Measurements from ENCODE around the gene CD22. TPM values are rescaled to one million over a fixed set of nuclear protein-coding genes. Genes with fewer than 3 reads are reported as not detected.

CD22 gene
- total RNA-seq, 1 experiment from 2014 or later = not detected

DNA sequence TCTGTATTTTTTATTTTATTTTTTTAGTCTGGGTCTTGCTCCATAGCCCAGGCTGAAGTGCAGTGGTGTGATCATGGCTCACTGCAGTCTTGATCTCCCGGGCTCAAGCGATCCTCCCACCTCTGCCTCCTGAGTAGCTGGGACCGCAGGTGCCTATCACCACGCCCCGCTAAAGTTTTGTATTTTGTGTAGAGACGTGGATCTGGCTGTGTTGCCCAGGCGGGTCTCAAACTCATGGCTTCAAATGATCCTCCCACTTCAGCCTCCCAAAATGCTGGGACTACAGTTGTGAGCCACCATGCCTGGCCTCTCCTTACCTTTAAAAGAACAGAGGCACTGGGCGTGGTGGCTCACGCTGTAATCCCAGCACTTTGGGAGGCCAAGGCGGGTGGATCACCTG is 41.3 kb upstream of the CD22 start:
- ChIA-PET CTCF (no interaction called here), POLR2A (no interaction called here)
- no TSS peak for BruUV-seq (replicated peaks)
- DNase-seq = no peak
- H3K27ac Mint-ChIP-seq (ENCODE audit: unreplicated experiment) = no peak overlapping the region
- Histone ChIP-seq H3K4me1 (no peaks in the 10 kb centered on the region), H3K4me3 (ENCODE audit: low read depth, low read length) (no peak overlapping the region), H3K27me3 (replicated peaks; ENCODE audit: control insufficient read depth, insufficient read depth, low read length) (no peaks in the 10 kb centered on the region; the same call in 1 of the 2 replicates), H3K36me3 (ENCODE audit: control insufficient read depth, insufficient read depth, low read length) (no peaks in the 10 kb centered on the region), H3K9me3 (no peaks in the 10 kb centered on the region)
- peaks cover under 1% of the 10 kb centered on the region for H3K36me3 Mint-ChIP-seq (ENCODE audit: insufficient read depth, unreplicated experiment)
- H3K27me3 Mint-ChIP-seq (ENCODE audit: insufficient read depth, unreplicated experiment) = peaks cover 5% of the 10 kb centered on the region
- intact Hi-C loops (cut with micrococcal nuclease; ENCODE audit: unreplicated experiment) = no loop called here
- TF ChIP-seq, protein P1, sequence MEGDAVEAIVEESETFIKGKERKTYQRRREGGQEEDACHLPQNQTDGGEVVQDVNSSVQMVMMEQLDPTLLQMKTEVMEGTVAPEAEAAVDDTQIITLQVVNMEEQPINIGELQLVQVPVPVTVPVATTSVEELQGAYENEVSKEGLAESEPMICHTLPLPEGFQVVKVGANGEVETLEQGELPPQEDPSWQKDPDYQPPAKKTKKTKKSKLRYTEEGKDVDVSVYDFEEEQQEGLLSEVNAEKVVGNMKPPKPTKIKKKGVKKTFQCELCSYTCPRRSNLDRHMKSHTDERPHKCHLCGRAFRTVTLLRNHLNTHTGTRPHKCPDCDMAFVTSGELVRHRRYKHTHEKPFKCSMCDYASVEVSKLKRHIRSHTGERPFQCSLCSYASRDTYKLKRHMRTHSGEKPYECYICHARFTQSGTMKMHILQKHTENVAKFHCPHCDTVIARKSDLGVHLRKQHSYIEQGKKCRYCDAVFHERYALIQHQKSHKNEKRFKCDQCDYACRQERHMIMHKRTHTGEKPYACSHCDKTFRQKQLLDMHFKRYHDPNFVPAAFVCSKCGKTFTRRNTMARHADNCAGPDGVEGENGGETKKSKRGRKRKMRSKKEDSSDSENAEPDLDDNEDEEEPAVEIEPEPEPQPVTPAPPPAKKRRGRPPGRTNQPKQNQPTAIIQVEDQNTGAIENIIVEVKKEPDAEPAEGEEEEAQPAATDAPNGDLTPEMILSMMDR (IDR thresholded peaks at IDR 0.05; ENCODE audit: insufficient read depth in 1 of 2, low read depth in 1 of 2, low read length in 1 of 2, severe bottlenecking in 1 of 2, unreplicated experiment in 1 of 2) = no peak
- H3K4me1 Mint-ChIP-seq (ENCODE audit: low read depth, unreplicated experiment) = no peaks in the 10 kb centered on the region
- H3K9me3 Mint-ChIP-seq (ENCODE audit: unreplicated experiment) = no peaks in the 10 kb centered on the region
- H3K4me3 Mint-ChIP-seq (ENCODE audit: unreplicated experiment) = no peak overlapping the region

DNA sequence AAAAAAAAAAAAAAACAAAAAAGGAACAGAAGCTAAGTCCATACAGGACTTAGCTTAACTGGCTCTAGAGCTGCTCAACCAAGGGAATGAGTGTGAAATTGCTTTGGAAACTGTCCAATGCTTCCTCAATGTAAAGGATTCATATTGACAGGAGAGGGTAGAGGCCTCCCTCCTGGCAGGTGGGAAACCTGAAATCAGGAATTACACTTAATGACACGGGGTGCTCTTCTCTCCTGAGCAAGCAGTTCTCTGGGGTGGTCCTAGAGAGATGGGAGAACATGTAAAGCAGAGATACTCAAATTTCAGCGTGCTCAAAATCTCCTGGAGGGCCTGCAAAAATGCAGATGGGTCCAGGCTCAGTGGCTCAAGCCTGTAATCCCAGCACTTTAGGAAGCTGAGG is 40.7 kb upstream of the CD22 start:
- Histone ChIP-seq H3K27me3 (replicated peaks; ENCODE audit: control insufficient read depth, insufficient read depth, low read length) (no peaks in the 10 kb centered on the region; the same call in 1 of the 2 replicates), H3K36me3 (ENCODE audit: control insufficient read depth, insufficient read depth, low read length) (no peaks in the 10 kb centered on the region), H3K4me3 (ENCODE audit: low read depth, low read length) (no peak overlapping the region), H3K4me1 (no peaks in the 10 kb centered on the region), H3K9me3 (no peaks in the 10 kb centered on the region)
- no peak for DNase-seq
- Mint-ChIP-seq H3K27ac (ENCODE audit: unreplicated experiment) (no peak overlapping the region), H3K4me3 (ENCODE audit: unreplicated experiment) (no peak overlapping the region), H3K36me3 (ENCODE audit: insufficient read depth, unreplicated experiment) (no peaks in the 10 kb centered on the region), H3K9me3 (ENCODE audit: unreplicated experiment) (no peaks in the 10 kb centered on the region), H3K4me1 (ENCODE audit: low read depth, unreplicated experiment) (no peaks in the 10 kb centered on the region), H3K27me3 (ENCODE audit: insufficient read depth, unreplicated experiment) (peaks cover 7% of the 10 kb centered on the region)
- ChIA-PET POLR2A (interaction anchor here (0.6 kb wide), 1 partner anchor 32 kb away, joined by 4 read pairs; no protein-coding TSS in a partner anchor), CTCF (no interaction called here)
- TF ChIP-seq, protein P1 (IDR thresholded peaks at IDR 0.05; ENCODE audit: insufficient read depth in 1 of 2, low read depth in 1 of 2, low read length in 1 of 2, severe bottlenecking in 1 of 2, unreplicated experiment in 1 of 2) = no peak
- intact Hi-C loops (cut with micrococcal nuclease; ENCODE audit: unreplicated experiment) = no loop called here
- no TSS peak for BruUV-seq (replicated peaks)

DNA sequence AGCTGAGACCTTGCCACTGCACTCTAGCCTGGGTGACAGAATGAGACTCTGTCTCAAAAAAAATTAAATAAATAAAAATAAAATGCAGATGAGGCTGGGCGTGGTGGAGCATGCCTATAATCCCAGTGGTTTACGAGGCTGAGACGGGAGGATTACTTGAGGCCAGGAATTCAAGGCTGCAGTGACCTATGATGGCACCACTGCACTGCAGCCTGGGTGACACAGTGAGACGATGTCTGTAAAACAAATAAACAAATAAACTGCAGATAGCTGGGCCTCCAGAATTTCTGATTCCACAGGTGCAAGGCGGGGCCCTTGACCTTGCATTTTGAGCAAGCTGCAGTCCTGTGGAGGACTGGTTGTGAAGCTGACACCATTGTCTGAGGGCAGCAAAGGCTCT is 40.1 kb upstream of the CD22 start:
- Histone ChIP-seq H3K36me3 (ENCODE audit: control insufficient read depth, insufficient read depth, low read length) (no peaks in the 10 kb centered on the region), H3K27me3 (replicated peaks; ENCODE audit: control insufficient read depth, insufficient read depth, low read length) (no peaks in the 10 kb centered on the region; the same call in 1 of the 2 replicates), H3K4me3 (ENCODE audit: low read depth, low read length) (no peak overlapping the region), H3K9me3 (no peaks in the 10 kb centered on the region), H3K4me1 (peaks cover under 1% of the 10 kb centered on the region; the same call in 1 of the 2 replicates)
- Mint-ChIP-seq H3K36me3 (ENCODE audit: insufficient read depth, unreplicated experiment) (no peaks in the 10 kb centered on the region), H3K4me1 (ENCODE audit: low read depth, unreplicated experiment) (no peaks in the 10 kb centered on the region), H3K27ac (ENCODE audit: unreplicated experiment) (no peak overlapping the region), H3K9me3 (ENCODE audit: unreplicated experiment) (no peaks in the 10 kb centered on the region), H3K27me3 (ENCODE audit: insufficient read depth, unreplicated experiment) (peaks cover 5% of the 10 kb centered on the region), H3K4me3 (ENCODE audit: unreplicated experiment) (no peak overlapping the region)
- no peak for DNase-seq
- ChIA-PET POLR2A (no interaction called here), CTCF (interaction anchor here (1.1 kb wide), 1 partner anchor 222 kb away, joined by 3 read pairs; no protein-coding TSS in a partner anchor)
- no TSS peak for BruUV-seq (replicated peaks)
- TF ChIP-seq, protein P1 (IDR thresholded peaks at IDR 0.05; ENCODE audit: insufficient read depth in 1 of 2, low read depth in 1 of 2, low read length in 1 of 2, severe bottlenecking in 1 of 2, unreplicated experiment in 1 of 2) = no peak
- intact Hi-C loops (cut with micrococcal nuclease; ENCODE audit: unreplicated experiment) = no loop called here
